ENCODE data around the gene FFAR1. TPM values are rescaled to one million over a fixed set of nuclear protein-coding genes. Genes with fewer than 3 reads are reported as not detected.

Gene FFAR1
- total RNA-seq, 4 donors from 2014 or later, result 0.21 TPM; not detected in 3

GRCh38 chr19:35336166-35336955 is 11.3 kb upstream of the FFAR1 start:
- no peaks in the 10 kb centered on the region for H3K27me3 ChIP-seq
- TF ChIP-seq POLR2A (IDR thresholded peaks at IDR 0.05) (no peak), CTCF (IDR thresholded peaks at IDR 0.05) (no peak)
- intact Hi-C loops (cut with DNase I; ENCODE audit: low total_unique reads), result no loop called here

GRCh38 chr19:35337097-35337983 is 10.4 kb upstream of the FFAR1 start:
- Histone ChIP-seq H3K4me1 (no peaks in the 10 kb centered on the region), H3K27me3 (no peaks in the 10 kb centered on the region), H3K9me3 (no peaks in the 10 kb centered on the region), H3K36me3 (no peaks in the 10 kb centered on the region), H3K27ac (no peak overlapping the region), H3K4me3 (no peak overlapping the region)
- TF ChIP-seq POLR2A (IDR thresholded peaks at IDR 0.05) (no peak), CTCF (IDR thresholded peaks at IDR 0.05) (no peak)
- intact Hi-C loops (cut with DNase I; ENCODE audit: low total_unique reads), result no loop called here
- no peak for DNase-seq

More at GRCh38 chr19:35336166-35336955, 11.3 kb upstream of the FFAR1 start:
- H3K27ac ChIP-seq, result no peak overlapping the region
- no peak overlapping the region for H3K4me3 ChIP-seq
- no peaks in the 10 kb centered on the region for H3K36me3 ChIP-seq
- no peaks in the 10 kb centered on the region for H3K4me1 ChIP-seq
- DNase-seq, result no peak
- H3K9me3 ChIP-seq, result no peaks in the 10 kb centered on the region

- intact Hi-C loops (cut with DNase I; ENCODE audit: low total_unique reads), result no loop called here
- H3K4me3 ChIP-seq, result no peak overlapping the region
- TF ChIP-seq POLR2A (IDR thresholded peaks at IDR 0.05) (no peak), CTCF (IDR thresholded peaks at IDR 0.05) (no peak)
- H3K27me3 ChIP-seq, result no peaks in the 10 kb centered on the region
- no peak for DNase-seq
- no peaks in the 10 kb centered on the region for H3K9me3 ChIP-seq
- no peak overlapping the region for H3K27ac ChIP-seq
- H3K4me1 ChIP-seq, result no peaks in the 10 kb centered on the region
- no peaks in the 10 kb centered on the region for H3K36me3 ChIP-seq
These were observed 9.8 kb upstream of the FFAR1 start for GRCh38 chr19:35337984-35338296.

- no peaks in the 10 kb centered on the region for H3K4me1 ChIP-seq
- intact Hi-C loops (cut with DNase I; ENCODE audit: low total_unique reads), result no loop called here
These were observed 7.3 kb upstream of the FFAR1 start for GRCh38 chr19:35340431-35340830.

More at GRCh38 chr19:35340431-35340830, 7.3 kb upstream of the FFAR1 start:
- H3K36me3 ChIP-seq, result no peaks in the 10 kb centered on the region
- no peaks in the 10 kb centered on the region for H3K9me3 ChIP-seq
- no peaks in the 10 kb centered on the region for H3K27me3 ChIP-seq
- H3K27ac ChIP-seq, result no peak overlapping the region
- no peak overlapping the region for H3K4me3 ChIP-seq
- TF ChIP-seq POLR2A (IDR thresholded peaks at IDR 0.05) (no peak), CTCF (IDR thresholded peaks at IDR 0.05) (no peak)
- no peak for DNase-seq

Measured in uterus (tissue), 4 donors.